Psoas muscle (tissue), 8 donors: ENCODE measurements around the gene MYLK4. TPM values are rescaled to one million over a fixed set of nuclear protein-coding genes. Genes with fewer than 3 reads are reported as not detected.

Source experiments
- ATAC-seq, 4 donors: fragments of 200-7000 bp; cut with Tn5 transposase; one replicate each; pipeline ENCODE4 v1.9.1; 2020; ENCODE audit warnings: moderate library complexity in 3 of 4, mild to moderate bottlenecking in 2 of 4
- DNase-seq, 2 donors: peaks; one replicate each; pipeline ENCODE4 v3.0.0-alpha.2; 2020
- H3K27ac ChIP-seq: fragments of 200-600 bp; one replicate; pipeline ENCODE4 v1.8.0; 2022
- H3K27me3 ChIP-seq, 3 donors: fragments of 200-600 bp in 1 of 3; one replicate each; pipeline versions ENCODE4 v1.6.1 to v1.8.0; 2013 to 2022; ENCODE audit warnings: low read length in 2 of 3, mild to moderate bottlenecking in 2 of 3, moderate library complexity in 1 of 3; ENCODE audit not compliant: insufficient read depth in 3 of 3
- H3K36me3 ChIP-seq, 2 donors: fragments of 200-600 bp in 1 of 2; one replicate each; pipeline versions ENCODE4 v1.6.1 to v1.8.0; 2013 to 2022; ENCODE audit warnings: low read depth in 1 of 2, mild to moderate bottlenecking in 1 of 2, moderate library complexity in 1 of 2; ENCODE audit not compliant: insufficient read depth in 1 of 2
- H3K4me1 ChIP-seq: fragments of 200-600 bp; one replicate; pipeline ENCODE4 v1.8.0; 2022
- H3K4me3 ChIP-seq: fragments of 200-600 bp; one replicate; pipeline ENCODE4 v1.8.0; 2022; ENCODE audit warnings: mild to moderate bottlenecking
- H3K9me3 ChIP-seq: fragments of 200-600 bp; one replicate; pipeline ENCODE4 v1.8.0; 2022
- CTCF ChIP-seq: fragments of 200-600 bp; IDR thresholded peaks from one replicate; pipeline ENCODE4 v1.8.0; 2022; ENCODE audit warnings: antibody characterized with exemption
- WGBS, 3 donors: extraction: QIAGEN DNeasy Blood & Tissue Kit; methylation state at CpG; one replicate each; pipeline versions ENCODE4 v1.1.6 to v1.1.7; 2013; 5-methylcytosine and 5-hydroxymethylcytosine counted together
- intact Hi-C, 2 donors: fragments of 100-400 bp; cut with DNase I; formaldehyde crosslinking; loops; one replicate each; pipeline versions ENCODE4 v1.11.0 to v1.14.2; 2022
- polyA plus RNA-seq, 3 donors: library from polyadenylated mRNA; stranded (reverse); fragments of 200-250 nt; gene quantifications; one replicate each; pipeline ENCODE4 v1.2.3, GENCODE V29; 2013
- total RNA-seq, 4 donors: library from RNA; stranded (reverse); fragmentation: NEBNext Ultra II Directional in 2 of 4; extraction: Animal tissue kit (Norgen Biotek cat#: 25700) in 2 of 4; gene quantifications; one replicate each; pipeline versions ENCODE4 v1.2.1 to v1.2.4, GENCODE V29; 2021 to 2023
- donor health status: healthy with polysubstance abuse.
- donor health status: DM: no; HTN: no; CAD: no; lungs with moderate emphysema.
- donor health status: Bipolar disorder and iron deficiency.
- donor health status: healthy.
- donor health status: DM: yes; HTN: yes; CAD: no.
- donor health status: DM: no; HTN: no; CAD: no.
- donor health status: DM: no; HTN: no; CAD: no.
- donor health status: DM: yes; HTN: yes; CAD: no.

Gene MYLK4
- total and polyA plus RNA-seq, 7 donors, result 0.09 to 143 (median 2.9) TPM

- no peaks in the 10 kb centered on the region for H3K9me3 ChIP-seq
- no peak for TF ChIP-seq CTCF
- no peaks in the 10 kb centered on the region for H3K36me3 ChIP-seq
- H3K4me3 ChIP-seq, result peak overlapping the region; percentile 58
- 27 to 43% (median 31%) methylated on average over 17 of the region's 17 CpGs for WGBS, 3 donors
- peak; percentile 43 to 65 (median 58) for ATAC-seq
- H3K4me1 ChIP-seq, result peaks cover 63% of the 10 kb centered on the region
- intact Hi-C loops, result loop anchor here (10.0 kb wide), 1 partner anchor 1139 kb away; the partner anchor contains the start of gene FOXC1 (in 2 of the 2)
- DNase-seq, result no peak
- peak overlapping the region; percentile 68 for H3K27ac ChIP-seq
- no peaks in the 10 kb centered on the region for H3K27me3 ChIP-seq
These were observed 7.2 kb downstream of the MYLK4 start for GRCh38 chr6:2743280-2744208.

- peak overlapping the region; percentile 30 for H3K4me3 ChIP-seq
- peaks cover 48% of the 10 kb centered on the region for H3K4me1 ChIP-seq
- peaks cover 0 to 3% of the 10 kb centered on the region in 2 donors for H3K36me3 ChIP-seq
- no peak for TF ChIP-seq CTCF
- H3K27me3 ChIP-seq, result no peaks in the 10 kb centered on the region
- H3K9me3 ChIP-seq, result no peaks in the 10 kb centered on the region
- 56 to 92% (median 60%) methylated on average over 2 of the region's 2 CpGs for WGBS, 3 donors
- ATAC-seq, result no peak
- intact Hi-C loops, result loop anchor here (10.0 kb wide), 1 partner anchor 1137 kb away; the partner anchor contains the start of gene FOXC1 (in 2 of the 2)
- peak overlapping the region; percentile 71 for H3K27ac ChIP-seq
- DNase-seq, result no peak
These were observed 9.0 kb downstream of the MYLK4 start for GRCh38 chr6:2741756-2742155.

- intact Hi-C loops, result loop anchor here (10.0 kb wide), 1 partner anchor 1136 kb away; the partner anchor contains the start of gene FOXC1 (in 2 of the 2)
- Histone ChIP-seq H3K4me3 (no peak overlapping the region), H3K4me1 (peaks cover 40% of the 10 kb centered on the region), H3K36me3 (peaks cover 0 to 5% of the 10 kb centered on the region in 2 donors), H3K27me3 (no peaks in the 10 kb centered on the region), H3K27ac (peak overlapping the region; percentile 71), H3K9me3 (no peaks in the 10 kb centered on the region)
- DNase-seq (no peak), ATAC-seq (no peak)
- WGBS, 3 donors, result 47 to 88% (median 58%) methylated on average over 5 of the region's 5 CpGs
- TF ChIP-seq CTCF, result no peak
These were observed 10.1 kb downstream of the MYLK4 start for GRCh38 chr6:2740581-2740980.

GRCh38 chr6:2739335-2739734, 11.4 kb downstream of the MYLK4 start:
- peaks cover 44% of the 10 kb centered on the region for H3K4me1 ChIP-seq
- peaks cover 0 to 5% of the 10 kb centered on the region in 2 donors for H3K36me3 ChIP-seq
- ATAC-seq (peak in 3 of 4 donors; percentile 32 to 65 (median 62)), DNase-seq (no peak)
- H3K9me3 ChIP-seq, result no peaks in the 10 kb centered on the region
- WGBS, 3 donors, result 49 to 88% (median 63%) methylated on average over 4 of the region's 4 CpGs
- H3K27ac ChIP-seq, result peak overlapping the region; percentile 71
- H3K4me3 ChIP-seq, result no peak overlapping the region
- no peaks in the 10 kb centered on the region for H3K27me3 ChIP-seq
- no peak for TF ChIP-seq CTCF
- intact Hi-C loops, result no loop called here
